NCI-H1048 (cell line): ENCODE measurements around the gene FARP2.

Experiments used
- DNase-seq: peaks from one replicate; lab custom pipeline; 2025; lab: John Stamatoyannopoulos, UW

The FARP2 gene

DNA sequence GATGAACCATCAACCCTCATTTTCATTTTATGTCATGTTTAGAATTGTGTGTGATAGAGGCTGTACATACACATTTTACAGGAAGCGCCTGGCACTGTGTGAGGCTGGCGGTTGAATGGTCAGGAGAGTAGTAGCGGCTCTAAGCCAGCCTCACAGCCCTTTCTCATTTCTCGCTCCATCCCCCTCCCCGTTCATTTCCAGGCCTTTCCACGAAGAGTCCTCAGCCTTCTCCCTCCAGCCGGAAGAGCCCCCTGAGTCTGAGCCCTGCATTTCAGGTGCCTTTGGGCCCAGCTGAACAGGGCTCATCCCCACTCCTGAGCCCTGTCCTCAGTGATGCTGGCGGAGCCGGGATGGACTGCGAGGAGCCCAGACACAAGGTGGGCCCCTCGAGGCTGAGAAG, 100.5 kb downstream of the FARP2 start:
- DNase-seq: no peak

DNA sequence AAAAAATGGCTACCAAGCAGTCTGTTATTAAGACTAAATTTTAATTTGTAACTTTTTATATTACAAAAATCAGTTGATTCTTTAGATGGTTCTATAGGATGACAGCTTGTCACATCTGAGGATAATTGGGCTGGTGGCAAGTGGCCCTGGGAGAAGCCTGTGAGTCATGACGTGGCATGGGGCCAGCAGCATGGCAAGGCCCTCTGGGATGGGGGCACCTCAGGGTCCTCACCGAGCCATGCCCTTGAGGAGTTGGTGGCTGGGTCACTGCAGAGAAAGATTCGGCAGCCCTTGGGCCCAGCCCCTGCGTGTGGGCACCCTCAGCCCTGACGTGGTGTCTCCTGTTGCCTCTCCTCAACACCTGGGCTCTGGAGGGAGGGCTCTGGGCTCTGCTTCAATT, 102.6 kb downstream of the FARP2 start:
- no peak for DNase-seq

DNA sequence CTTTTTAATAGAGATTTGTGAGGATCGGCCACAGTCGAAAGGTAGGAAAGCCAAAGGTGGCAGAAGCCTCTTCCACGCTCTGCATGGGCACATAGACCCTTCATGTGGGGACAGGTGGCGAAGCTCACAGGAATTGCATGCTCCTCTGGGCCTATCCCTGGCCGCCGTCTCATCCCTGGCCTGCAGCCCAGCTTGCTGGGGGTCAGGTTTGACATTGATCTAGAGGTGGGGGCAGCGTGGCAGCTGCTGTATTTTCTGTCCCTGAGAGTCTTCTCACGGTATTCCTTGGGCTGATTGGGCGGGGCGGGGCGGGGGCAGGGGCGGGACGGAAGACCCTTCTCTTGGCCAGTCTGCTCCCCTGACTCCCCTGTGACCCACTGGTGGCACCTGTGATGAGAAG, 103.4 kb downstream of the FARP2 start:
- no peak for DNase-seq

GRCh38 chr2:241460631-241461030, 104.5 kb downstream of the FARP2 start:
- no peak for DNase-seq

DNA sequence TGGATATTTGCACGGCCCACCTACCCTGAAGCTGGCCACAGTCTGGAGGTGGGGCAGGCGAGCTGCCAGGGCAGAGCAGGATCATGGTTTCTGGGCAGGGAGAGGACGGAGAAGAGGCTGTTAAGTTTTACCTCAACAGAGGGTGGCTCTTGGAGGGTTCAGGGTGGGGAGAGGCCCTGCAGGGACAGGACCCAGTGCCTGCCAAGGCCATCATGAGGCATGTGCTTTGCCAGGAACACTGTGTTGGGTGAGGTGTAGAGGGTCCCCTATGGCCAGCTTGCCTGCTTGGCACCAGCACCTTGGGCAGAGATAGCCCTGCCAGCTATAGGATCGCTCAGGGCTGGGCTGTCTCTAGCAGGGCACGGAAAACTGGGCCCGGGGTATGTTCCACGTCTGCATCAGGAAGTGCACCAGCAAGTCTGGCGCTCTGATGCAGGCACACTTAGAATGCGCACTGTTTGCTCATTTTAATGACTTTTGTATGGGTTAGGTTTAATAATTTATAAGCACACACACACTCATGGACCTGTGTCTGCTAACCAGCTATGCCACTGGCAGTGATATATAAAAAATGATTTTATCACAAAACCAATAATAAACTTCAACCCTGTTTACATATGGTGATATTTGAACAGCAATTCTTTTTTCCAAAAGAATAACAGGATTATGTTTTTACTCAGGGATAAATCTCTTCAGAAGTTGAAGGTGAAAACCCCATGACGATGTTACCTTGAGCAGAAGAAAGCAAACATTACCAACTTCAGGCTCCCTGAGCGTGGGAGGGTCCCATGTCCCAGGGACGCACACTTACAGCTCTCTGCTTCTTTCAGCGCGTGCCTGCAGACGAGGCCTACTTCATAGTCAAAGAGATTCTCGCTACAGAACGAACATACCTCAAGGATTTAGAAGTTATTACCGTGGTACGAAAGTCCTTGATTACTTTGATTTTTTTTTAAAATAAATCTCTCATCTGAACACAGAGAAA, 105.9 kb downstream of the FARP2 start:
- no peak for DNase-seq

- no peak for DNase-seq
Measured at GRCh38 chr2:241463276-241464135, 107.4 kb downstream of the FARP2 start.

- no peak for DNase-seq
Measured at GRCh38 chr2:241465543-241465942, 109.5 kb downstream of the FARP2 start.

DNA sequence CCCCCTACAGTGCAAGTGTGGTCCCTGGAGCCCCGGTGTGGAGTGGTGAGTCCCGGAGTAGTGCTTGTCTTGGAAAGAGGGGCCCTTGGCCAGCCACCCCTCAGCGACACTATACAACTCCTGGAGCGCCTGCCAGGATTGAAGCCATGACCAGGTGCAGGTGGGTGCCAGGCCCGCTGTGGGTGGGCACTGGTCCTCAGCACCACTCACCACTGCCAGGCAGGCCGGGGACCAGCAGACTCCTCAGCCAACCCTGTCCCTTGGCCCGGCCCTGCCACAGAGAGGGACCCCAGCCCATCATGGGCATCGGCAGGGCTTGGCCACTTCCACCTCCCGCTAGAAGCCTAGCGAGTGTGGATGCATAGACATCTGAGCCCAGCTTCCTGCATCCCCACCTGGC, 110.1 kb downstream of the FARP2 start:
- no peak for DNase-seq

DNA sequence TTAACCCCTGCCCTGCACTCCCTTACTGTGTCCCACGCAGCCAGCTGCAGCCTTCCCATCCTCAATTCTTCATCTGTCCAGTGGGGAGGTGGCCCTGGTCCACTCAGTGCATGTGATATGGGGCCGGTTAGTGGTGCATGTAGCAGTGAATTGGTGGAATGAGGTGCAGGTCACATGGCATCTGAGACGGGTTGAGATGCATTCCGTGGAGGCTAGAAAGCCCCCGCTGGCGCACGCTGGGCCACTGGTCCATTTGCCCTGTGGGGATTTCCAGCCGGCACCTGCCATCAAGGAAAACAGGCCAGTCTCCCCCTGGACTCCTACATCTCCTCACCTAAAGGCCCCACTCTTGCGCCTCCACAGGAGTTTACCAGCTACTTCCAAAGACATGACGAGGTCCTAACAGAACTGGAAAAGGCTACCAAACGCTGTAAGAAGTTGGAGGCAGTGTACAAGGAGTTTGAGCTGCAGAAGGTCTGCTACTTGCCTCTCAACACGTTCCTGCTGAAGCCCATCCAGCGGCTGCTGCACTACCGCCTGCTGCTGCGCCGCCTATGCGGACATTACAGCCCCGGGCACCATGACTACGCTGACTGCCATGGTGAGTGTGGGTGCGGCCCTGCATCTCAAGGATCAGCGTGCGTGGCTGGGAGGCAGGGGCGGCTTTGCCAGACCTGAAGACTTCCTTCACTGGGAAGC, 111.8 kb downstream of the FARP2 start:
- DNase-seq: no peak

DNA sequence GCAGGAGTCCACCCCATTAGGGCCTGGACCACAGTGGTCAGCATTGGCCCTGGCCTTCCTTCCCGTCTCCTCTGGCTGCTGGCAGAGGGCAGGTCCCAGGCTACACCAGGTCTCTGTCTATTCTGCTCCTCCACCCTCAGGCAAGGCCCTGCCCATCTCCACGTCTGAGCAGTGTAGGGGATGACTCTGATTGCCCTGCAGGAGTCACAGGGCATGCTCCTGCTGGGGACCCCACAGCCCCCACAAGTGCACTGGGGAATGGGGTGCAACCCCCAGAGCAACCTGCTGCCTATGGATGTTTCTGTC, 112.3 kb downstream of the FARP2 start:
- DNase-seq: no peak

DNA sequence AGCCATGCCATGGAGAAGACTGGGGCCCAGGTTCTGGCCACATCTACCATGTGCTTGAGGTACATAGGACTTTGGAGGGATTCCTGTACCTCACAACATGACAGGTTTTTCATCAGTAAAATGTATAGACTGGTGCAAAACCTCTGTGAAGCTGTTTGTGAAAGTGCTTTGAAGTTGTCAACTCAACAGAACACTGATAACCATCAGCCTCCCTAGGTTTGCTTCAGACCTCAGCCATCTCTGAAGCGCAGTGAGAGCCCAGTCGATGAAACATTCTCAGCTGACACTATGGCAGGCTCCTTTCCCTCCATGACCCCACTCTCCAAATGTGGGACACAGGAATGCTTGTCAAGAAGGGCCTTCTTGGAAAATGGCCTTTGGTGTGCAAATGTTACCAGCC, 113.7 kb downstream of the FARP2 start:
- no peak for DNase-seq

- DNase-seq: no peak
Measured at GRCh38 chr2:241473399-241473798, 117.3 kb downstream of the FARP2 start.

GRCh38 chr2:241475267-241475666, 119.2 kb downstream of the FARP2 start:
- DNase-seq: no peak

- DNase-seq: no peak
Measured at GRCh38 chr2:241478166-241478565, 122.1 kb downstream of the FARP2 start.

- no peak for DNase-seq
Measured at GRCh38 chr2:241479026-241479898, 123.2 kb downstream of the FARP2 start.

DNA sequence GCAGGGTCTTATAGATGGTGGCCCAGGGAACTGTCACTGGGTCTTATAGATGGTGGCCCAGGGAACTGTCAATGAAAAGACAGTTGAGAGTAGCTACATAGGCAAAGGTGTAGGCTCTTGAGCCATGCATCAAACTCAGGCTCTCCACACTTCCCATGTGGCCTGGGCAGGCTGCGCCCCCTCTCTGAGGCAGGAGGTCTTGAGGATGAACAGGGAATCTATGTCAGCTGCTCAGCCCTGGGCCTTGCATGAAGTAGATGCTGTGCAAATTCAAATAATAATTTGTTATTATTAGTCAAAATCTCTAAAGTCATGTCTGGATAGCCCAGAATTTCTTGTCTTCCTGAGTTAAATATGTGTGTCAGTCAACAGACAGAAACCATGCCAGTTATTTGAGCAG, 125.6 kb downstream of the FARP2 start:
- DNase-seq: no peak

GRCh38 chr2:241482126-241482955, 126.3 kb downstream of the FARP2 start:
- no peak for DNase-seq

DNA sequence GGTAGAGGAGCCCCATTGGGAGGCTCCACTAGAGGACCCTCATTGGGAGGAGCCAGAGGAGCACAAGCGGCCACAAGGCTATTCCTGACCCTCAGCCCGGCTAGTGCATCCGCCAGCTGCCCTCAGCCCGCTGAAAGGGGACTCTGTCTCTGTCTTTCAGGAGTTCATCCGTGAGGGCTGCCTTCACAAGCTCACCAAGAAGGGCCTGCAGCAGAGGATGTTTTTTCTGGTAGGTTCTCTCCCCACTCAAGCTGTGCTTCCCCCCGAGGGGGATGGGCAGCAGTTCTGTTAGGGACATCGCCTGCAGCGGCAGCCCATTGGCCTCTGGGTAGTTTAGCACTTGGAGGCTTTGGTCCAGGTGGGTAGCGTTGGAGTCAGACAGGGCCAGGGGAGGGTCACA, 127.2 kb downstream of the FARP2 start:
- no peak for DNase-seq

DNA sequence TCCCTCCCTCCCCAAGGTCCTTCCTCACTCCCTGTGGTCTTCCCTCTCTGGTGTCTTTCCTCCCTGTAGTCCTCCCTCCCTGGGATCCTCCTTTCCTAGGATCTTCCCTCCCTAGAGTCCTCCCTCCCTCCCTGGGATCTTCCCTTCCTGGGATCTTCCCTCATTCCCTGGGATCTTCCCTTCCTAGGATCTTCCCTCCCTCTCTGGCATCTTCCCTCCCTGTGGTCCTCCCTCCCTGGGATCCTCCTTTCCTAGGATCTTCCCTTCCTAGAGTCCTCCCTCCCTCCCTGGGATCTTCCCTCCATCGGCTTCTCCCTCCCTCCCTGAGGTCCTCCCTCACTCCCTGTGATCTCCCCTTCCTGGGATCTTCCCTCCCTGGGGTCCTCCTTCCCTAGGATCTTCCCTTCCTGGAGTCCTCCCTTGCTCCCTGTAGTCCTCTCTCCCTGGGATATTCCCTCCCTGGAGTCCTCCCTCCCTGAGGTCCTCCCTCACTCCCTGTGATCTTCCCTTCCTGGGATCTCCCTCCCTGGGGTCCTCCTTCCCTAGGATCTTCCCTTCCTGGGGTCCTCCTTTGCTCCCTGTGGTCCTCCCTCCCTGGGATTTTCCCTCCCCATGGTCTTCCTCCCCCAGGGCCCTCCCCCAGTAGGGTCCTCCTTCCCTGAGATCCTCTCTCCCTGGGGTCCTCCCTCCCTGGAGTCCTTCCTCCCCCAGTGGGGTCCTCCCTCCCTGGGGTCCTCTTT, 129.3 kb downstream of the FARP2 start:
- DNase-seq: no peak

- no peak for DNase-seq
Measured at GRCh38 chr2:241489088-241489487, 133.0 kb downstream of the FARP2 start.
